Uterus (tissue), 4 donors: ENCODE results near the gene NKAPL. TPM values are rescaled to one million over a fixed set of nuclear protein-coding genes. Genes with fewer than 3 reads are reported as not detected.

ENCODE experiments used
- DNase-seq, 2 donors: peaks; one replicate each; pipeline ENCODE4 v3.0.0-alpha.2; 2019 to 2020
- H3K27ac ChIP-seq, 2 donors: fragments of 200-600 bp; sonication (generic); 1 replicate in 1 of 2; 2 replicates in 1 of 2; pipeline ENCODE4 v1.5.1; 2016 to 2018
- H3K27me3 ChIP-seq, 2 donors: fragments of 200-600 bp; sonication (generic); one replicate each; pipeline ENCODE4 v1.5.1; 2018 to 2019; ENCODE audit warnings: control low read depth in 1 of 2
- H3K36me3 ChIP-seq, 2 donors: fragments of 200-600 bp; sonication (generic); one replicate each; pipeline ENCODE4 v1.5.1; 2019; ENCODE audit warnings: control low read depth in 1 of 2
- H3K4me1 ChIP-seq, 2 donors: fragments of 200-600 bp; sonication (generic); one replicate each; pipeline ENCODE4 v1.5.1; 2018 to 2019; ENCODE audit warnings: control low read depth in 1 of 2
- H3K4me3 ChIP-seq, 2 donors: fragments of 200-600 bp; sonication (generic); 1 replicate in 1 of 2; 2 replicates in 1 of 2; pipeline ENCODE4 v1.5.1; 2018 to 2019; ENCODE audit warnings: mild to moderate bottlenecking in 1 of 2
- H3K9me3 ChIP-seq, 2 donors: fragments of 200-600 bp; sonication (generic); one replicate each; pipeline ENCODE4 v1.5.1; 2019; ENCODE audit warnings: control low read depth in 1 of 2
- CTCF ChIP-seq, 4 experiments: fragments of 200-600 bp in 2 of 4; fragments of 450-650 bp in 2 of 4; sonication (generic) in 2 of 4; IDR thresholded peaks; one replicate each; pipeline ENCODE4 v1.5.1; 2016 to 2019; ENCODE audit warnings: antibody characterized with exemption in 4 of 4, mild to moderate bottlenecking in 2 of 4, moderate library complexity in 1 of 4
- POLR2A ChIP-seq, 2 donors: fragments of 450-650 bp; IDR thresholded peaks; one replicate each; pipeline ENCODE4 v1.6.1; 2016; ENCODE audit warnings: antibody characterized with exemption in 2 of 2, mild to moderate bottlenecking in 1 of 2, moderate library complexity in 1 of 2
- intact Hi-C: fragments of 100-400 bp; cut with DNase I; formaldehyde crosslinking; loops from one replicate; pipeline ENCODE4 v1.15.1; 2023; ENCODE audit warnings: low total_unique reads
- total RNA-seq, 4 donors: library from RNA; depleted of rRNA in 3 of 4; stranded (reverse); fragments of >200 nt in 3 of 4; gene quantifications; one replicate each; pipeline versions ENCODE4 v1.1.0 to v1.2.4, GENCODE V29; 2014 to 2023
- donor health status: DM: yes; HTN: yes; CAD: no.

The NKAPL gene
- total RNA-seq, 4 donors from 2014 or later = 0.97 to 1.2 TPM; not detected in 2

GRCh38 chr6:28235912-28236452 lies 23.1 kb upstream of the NKAPL start:
- DNase-seq = no peak
- Histone ChIP-seq H3K4me1 (no peaks in the 10 kb centered on the region), H3K4me3 (no peak overlapping the region), H3K27ac (no peak overlapping the region), H3K9me3 (no peaks in the 10 kb centered on the region), H3K36me3 (no peaks in the 10 kb centered on the region), H3K27me3 (no peaks in the 10 kb centered on the region)
- intact Hi-C loops = no loop called here
- TF ChIP-seq POLR2A (IDR thresholded peaks at IDR 0.05) = no peak
- TF ChIP-seq CTCF (IDR thresholded peaks at IDR 0.05) = no peak

GRCh38 chr6:28239636-28240035 lies 19.5 kb upstream of the NKAPL start:
- intact Hi-C loops = no loop called here
- Histone ChIP-seq H3K9me3 (no peaks in the 10 kb centered on the region), H3K4me1 (no peaks in the 10 kb centered on the region), H3K27ac (no peak overlapping the region), H3K27me3 (no peaks in the 10 kb centered on the region), H3K36me3 (no peaks in the 10 kb centered on the region), H3K4me3 (no peak overlapping the region)
- DNase-seq = no peak
- TF ChIP-seq CTCF (IDR thresholded peaks at IDR 0.05) = no peak
- no peak for TF ChIP-seq POLR2A (IDR thresholded peaks at IDR 0.05)

GRCh38 chr6:28240471-28240870 lies 18.6 kb upstream of the NKAPL start:
- intact Hi-C loops = no loop called here
- H3K4me1 ChIP-seq = no peaks in the 10 kb centered on the region

DNA sequence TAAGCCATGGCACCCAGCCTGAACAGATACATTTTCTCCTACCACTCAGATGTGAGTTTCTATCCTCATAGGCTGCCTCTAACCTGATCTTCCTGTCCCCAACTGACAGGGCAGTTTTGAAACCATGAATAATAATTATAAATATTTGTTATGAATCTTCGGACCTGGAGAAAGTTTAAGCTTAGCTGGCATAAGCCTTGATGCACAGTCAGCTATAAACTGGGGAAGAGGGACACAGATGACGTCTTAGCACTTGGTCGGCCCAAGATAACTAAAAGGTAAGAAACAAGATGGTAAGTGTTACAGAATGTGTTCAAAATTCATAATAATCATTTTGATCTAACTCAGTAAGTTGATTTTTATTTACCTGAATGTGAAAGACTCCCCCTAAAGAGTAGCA lies 15.2 kb upstream of the NKAPL start:
- Histone ChIP-seq H3K4me3 (no peak overlapping the region), H3K27ac (no peak overlapping the region), H3K36me3 (no peaks in the 10 kb centered on the region), H3K4me1 (no peaks in the 10 kb centered on the region), H3K9me3 (no peaks in the 10 kb centered on the region), H3K27me3 (no peaks in the 10 kb centered on the region)
- TF ChIP-seq CTCF (IDR thresholded peaks at IDR 0.05) (no peak), POLR2A (IDR thresholded peaks at IDR 0.05) (no peak)
- intact Hi-C loops = no loop called here
- DNase-seq = no peak

More at GRCh38 chr6:28240471-28240870, 18.6 kb upstream of the NKAPL start:
- Histone ChIP-seq H3K36me3 (no peaks in the 10 kb centered on the region), H3K27ac (no peak overlapping the region), H3K4me3 (no peak overlapping the region), H3K9me3 (no peaks in the 10 kb centered on the region), H3K27me3 (no peaks in the 10 kb centered on the region)
- no peak for DNase-seq
- TF ChIP-seq POLR2A (IDR thresholded peaks at IDR 0.05) (no peak), CTCF (IDR thresholded peaks at IDR 0.05) (no peak)

DNA sequence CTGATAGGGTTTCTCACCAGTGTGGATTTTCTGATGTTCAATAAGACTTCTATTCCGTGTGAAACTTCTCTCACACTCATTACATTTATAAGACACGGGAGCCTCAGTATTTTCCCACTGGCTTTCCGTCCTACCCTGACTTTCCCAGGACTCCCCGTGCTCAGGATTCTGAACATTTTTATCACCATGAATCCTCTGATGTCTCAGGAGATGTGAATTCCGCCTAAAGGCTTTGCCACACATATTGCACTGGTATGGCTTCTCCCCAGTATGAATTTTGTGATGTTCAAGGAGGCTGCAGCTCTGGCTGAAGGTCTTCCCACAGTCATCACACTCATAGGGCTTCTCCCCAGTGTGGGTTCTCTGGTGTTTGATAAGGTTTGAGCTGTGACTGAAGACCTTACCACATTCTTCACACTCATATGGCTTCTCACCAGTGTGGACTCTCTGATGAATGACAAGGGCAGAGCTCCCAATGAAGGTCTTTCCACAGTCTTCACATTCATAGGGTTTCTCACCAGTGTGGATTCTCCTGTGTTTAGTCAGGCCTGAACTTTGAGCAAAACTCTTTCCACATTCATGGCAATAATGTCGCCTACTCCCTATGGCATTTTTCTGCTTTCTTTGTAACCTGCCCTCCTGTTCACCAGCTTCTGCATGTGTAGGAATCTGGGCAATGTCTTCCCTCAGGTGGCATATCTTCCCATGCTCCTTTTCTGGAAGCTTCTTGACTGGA lies 13.7 kb upstream of the NKAPL start:
- Histone ChIP-seq H3K36me3 (no peaks in the 10 kb centered on the region), H3K27ac (no peak overlapping the region), H3K4me1 (no peaks in the 10 kb centered on the region), H3K4me3 (no peak overlapping the region), H3K9me3 (no peaks in the 10 kb centered on the region), H3K27me3 (no peaks in the 10 kb centered on the region)
- DNase-seq = no peak
- intact Hi-C loops = no loop called here
- no peak for TF ChIP-seq POLR2A (IDR thresholded peaks at IDR 0.05)
- no peak for TF ChIP-seq CTCF (IDR thresholded peaks at IDR 0.05)
